ENCODE measurements around the gene KRT26.

Gene KRT26

GRCh38 chr17:40813804-40814203 lies 41.8 kb upstream of the KRT26 start:
- Histone ChIP-seq H3K36me3 (ENCODE audit: control insufficient read depth, insufficient read depth, low read length) (no peaks in the 10 kb centered on the region), H3K4me1 (ENCODE audit: control insufficient read depth, insufficient read depth, low read length) (no peaks in the 10 kb centered on the region), H3K4me3 (ENCODE audit: low read length) (no peak overlapping the region), H3K27me3 (ENCODE audit: control insufficient read depth, insufficient read depth, low read length) (no peaks in the 10 kb centered on the region), H3K9me3 (ENCODE audit: control insufficient read depth, insufficient read depth, low read length) (no peaks in the 10 kb centered on the region), H3K27ac (ENCODE audit: low read length) (no peak overlapping the region)
- no peak for DNase-seq (ENCODE audit: low read depth, low spot score)
- WGBS (ENCODE audit: insufficient coverage, insufficient read length): no CpG with 5 or more reads among the region's 4 CpGs

GRCh38 chr17:40812639-40813038 lies 40.6 kb upstream of the KRT26 start:
- no CpG with 5 or more reads among the region's 3 CpGs for WGBS (ENCODE audit: insufficient coverage, insufficient read length)

GRCh38 chr17:40810494-40810893 lies 38.5 kb upstream of the KRT26 start:
- no peak for DNase-seq (ENCODE audit: low read depth, low spot score)
- Histone ChIP-seq H3K36me3 (ENCODE audit: control insufficient read depth, insufficient read depth, low read length) (no peaks in the 10 kb centered on the region), H3K27ac (ENCODE audit: low read length) (no peak overlapping the region), H3K4me3 (ENCODE audit: low read length) (no peak overlapping the region), H3K27me3 (ENCODE audit: control insufficient read depth, insufficient read depth, low read length) (no peaks in the 10 kb centered on the region), H3K9me3 (ENCODE audit: control insufficient read depth, insufficient read depth, low read length) (no peaks in the 10 kb centered on the region), H3K4me1 (ENCODE audit: control insufficient read depth, insufficient read depth, low read length) (no peaks in the 10 kb centered on the region)
- WGBS (ENCODE audit: insufficient coverage, insufficient read length): no CpG with 5 or more reads among the region's 6 CpGs

More at GRCh38 chr17:40812639-40813038, 40.6 kb upstream of the KRT26 start:
- Histone ChIP-seq H3K9me3 (ENCODE audit: control insufficient read depth, insufficient read depth, low read length) (no peaks in the 10 kb centered on the region), H3K4me3 (ENCODE audit: low read length) (no peak overlapping the region), H3K27me3 (ENCODE audit: control insufficient read depth, insufficient read depth, low read length) (no peaks in the 10 kb centered on the region), H3K36me3 (ENCODE audit: control insufficient read depth, insufficient read depth, low read length) (no peaks in the 10 kb centered on the region), H3K4me1 (ENCODE audit: control insufficient read depth, insufficient read depth, low read length) (no peaks in the 10 kb centered on the region), H3K27ac (ENCODE audit: low read length) (no peak overlapping the region)
- DNase-seq (ENCODE audit: low read depth, low spot score): no peak

- Histone ChIP-seq H3K4me3 (ENCODE audit: low read length) (no peak overlapping the region), H3K27me3 (ENCODE audit: control insufficient read depth, insufficient read depth, low read length) (no peaks in the 10 kb centered on the region), H3K4me1 (ENCODE audit: control insufficient read depth, insufficient read depth, low read length) (no peaks in the 10 kb centered on the region), H3K27ac (ENCODE audit: low read length) (no peak overlapping the region), H3K9me3 (ENCODE audit: control insufficient read depth, insufficient read depth, low read length) (no peaks in the 10 kb centered on the region), H3K36me3 (ENCODE audit: control insufficient read depth, insufficient read depth, low read length) (no peaks in the 10 kb centered on the region)
- WGBS (ENCODE audit: insufficient coverage, insufficient read length): no CpG with 5 or more reads among the region's 2 CpGs
- no peak for DNase-seq (ENCODE audit: low read depth, low spot score)
Observed at GRCh38 chr17:40809721-40810421, 37.9 kb upstream of the KRT26 start.

GRCh38 chr17:40806131-40806530 lies 34.1 kb upstream of the KRT26 start:
- Histone ChIP-seq H3K4me3 (ENCODE audit: low read length) (no peak overlapping the region), H3K36me3 (ENCODE audit: control insufficient read depth, insufficient read depth, low read length) (no peaks in the 10 kb centered on the region), H3K27me3 (ENCODE audit: control insufficient read depth, insufficient read depth, low read length) (no peaks in the 10 kb centered on the region), H3K27ac (ENCODE audit: low read length) (no peak overlapping the region), H3K4me1 (ENCODE audit: control insufficient read depth, insufficient read depth, low read length) (no peaks in the 10 kb centered on the region), H3K9me3 (ENCODE audit: control insufficient read depth, insufficient read depth, low read length) (no peaks in the 10 kb centered on the region)
- DNase-seq (ENCODE audit: low read depth, low spot score): no peak
- no CpG with 5 or more reads among the region's 3 CpGs for WGBS (ENCODE audit: insufficient coverage, insufficient read length)

- peak; percentile 33 for DNase-seq (ENCODE audit: low read depth, low spot score)
- Histone ChIP-seq H3K36me3 (ENCODE audit: control insufficient read depth, insufficient read depth, low read length) (no peaks in the 10 kb centered on the region), H3K27me3 (ENCODE audit: control insufficient read depth, insufficient read depth, low read length) (no peaks in the 10 kb centered on the region), H3K27ac (ENCODE audit: low read length) (no peak overlapping the region), H3K4me1 (ENCODE audit: control insufficient read depth, insufficient read depth, low read length) (no peaks in the 10 kb centered on the region), H3K9me3 (ENCODE audit: control insufficient read depth, insufficient read depth, low read length) (no peaks in the 10 kb centered on the region), H3K4me3 (ENCODE audit: low read length) (no peak overlapping the region)
- no CpG with 5 or more reads among the region's 13 CpGs for WGBS (ENCODE audit: insufficient coverage, insufficient read length)
Observed at GRCh38 chr17:40803617-40804082, 31.6 kb upstream of the KRT26 start.

GRCh38 chr17:40801157-40801556 lies 29.2 kb upstream of the KRT26 start:
- Histone ChIP-seq H3K4me3 (ENCODE audit: low read length) (no peak overlapping the region), H3K27me3 (ENCODE audit: control insufficient read depth, insufficient read depth, low read length) (no peaks in the 10 kb centered on the region), H3K4me1 (ENCODE audit: control insufficient read depth, insufficient read depth, low read length) (no peaks in the 10 kb centered on the region), H3K36me3 (ENCODE audit: control insufficient read depth, insufficient read depth, low read length) (no peaks in the 10 kb centered on the region), H3K27ac (ENCODE audit: low read length) (no peak overlapping the region), H3K9me3 (ENCODE audit: control insufficient read depth, insufficient read depth, low read length) (no peaks in the 10 kb centered on the region)
- no peak for DNase-seq (ENCODE audit: low read depth, low spot score)
- no CpG with 5 or more reads among the region's 2 CpGs for WGBS (ENCODE audit: insufficient coverage, insufficient read length)

- H3K27me3 ChIP-seq (ENCODE audit: control insufficient read depth, insufficient read depth, low read length): no peaks in the 10 kb centered on the region
- no peaks in the 10 kb centered on the region for H3K9me3 ChIP-seq (ENCODE audit: control insufficient read depth, insufficient read depth, low read length)
- no peaks in the 10 kb centered on the region for H3K36me3 ChIP-seq (ENCODE audit: control insufficient read depth, insufficient read depth, low read length)
- no peak overlapping the region for H3K4me3 ChIP-seq (ENCODE audit: low read length)
- H3K27ac ChIP-seq (ENCODE audit: low read length): no peak overlapping the region
- WGBS (ENCODE audit: insufficient coverage, insufficient read length): no CpG with 5 or more reads among the region's 1 CpG
- H3K4me1 ChIP-seq (ENCODE audit: control insufficient read depth, insufficient read depth, low read length): no peaks in the 10 kb centered on the region
- DNase-seq (ENCODE audit: low read depth, low spot score): no peak
Observed at GRCh38 chr17:40800381-40800780, 28.4 kb upstream of the KRT26 start.

- WGBS (ENCODE audit: insufficient coverage, insufficient read length): no CpG with 5 or more reads among the region's 3 CpGs
- Histone ChIP-seq H3K27ac (ENCODE audit: low read length) (no peak within 1 kb of the TSS), H3K9me3 (ENCODE audit: control insufficient read depth, insufficient read depth, low read length) (no peaks in the 10 kb centered on the region), H3K4me1 (ENCODE audit: control insufficient read depth, insufficient read depth, low read length) (no peaks in the 10 kb centered on the region), H3K36me3 (ENCODE audit: control insufficient read depth, insufficient read depth, low read length) (no peaks in the 10 kb centered on the region), H3K4me3 (ENCODE audit: low read length) (no peak within 1 kb of the TSS), H3K27me3 (ENCODE audit: control insufficient read depth, insufficient read depth, low read length) (no peaks in the 10 kb centered on the region)
- DNase-seq (ENCODE audit: low read depth, low spot score): no peak
Observed at GRCh38 chr17:40799859-40800258, 27.9 kb upstream of the KRT26 start, which contains the start of gene KRT28. KRT28 (minus strand) TSS chr17:40799959; CDS start chr17:40799893, 66 bp downstream.

GRCh38 chr17:40796846-40797245 lies 24.8 kb upstream of the KRT26 start:
- Histone ChIP-seq H3K4me1 (ENCODE audit: control insufficient read depth, insufficient read depth, low read length) (no peaks in the 10 kb centered on the region), H3K27me3 (ENCODE audit: control insufficient read depth, insufficient read depth, low read length) (no peaks in the 10 kb centered on the region), H3K4me3 (ENCODE audit: low read length) (no peak overlapping the region), H3K9me3 (ENCODE audit: control insufficient read depth, insufficient read depth, low read length) (no peaks in the 10 kb centered on the region), H3K27ac (ENCODE audit: low read length) (no peak overlapping the region), H3K36me3 (ENCODE audit: control insufficient read depth, insufficient read depth, low read length) (no peaks in the 10 kb centered on the region)
- DNase-seq (ENCODE audit: low read depth, low spot score): no peak
- no CpG with 5 or more reads among the region's 27 CpGs for WGBS (ENCODE audit: insufficient coverage, insufficient read length)
